ENCODE measurements around the gene MT1A. TPM values are rescaled to one million over a fixed set of nuclear protein-coding genes. Genes with fewer than 3 reads are reported as not detected.

Gene MT1A
- total RNA-seq, 1 experiment from 2014 or later, result not detected

DNA sequence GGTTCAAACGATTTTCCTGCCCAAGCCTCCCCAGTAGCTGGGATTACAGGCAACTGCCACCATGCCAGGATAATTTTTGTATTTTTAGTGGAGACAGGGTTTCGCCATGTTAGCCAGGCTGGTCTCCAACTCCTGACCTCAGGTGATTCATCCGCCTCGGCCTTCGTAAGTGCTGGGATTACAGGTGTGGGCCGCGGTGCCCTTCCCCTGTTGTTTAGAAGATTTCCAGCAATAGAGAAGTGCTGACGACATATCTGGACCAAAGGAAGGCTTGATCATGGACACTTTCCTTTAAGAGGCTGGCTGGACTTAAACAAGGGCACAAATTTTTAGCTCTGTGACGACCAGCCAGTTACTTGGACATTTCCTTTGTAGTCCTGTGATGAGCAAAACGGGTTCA lies 7.3 kb upstream of the MT1A start:
- DNase-seq (ENCODE audit: low spot score), result no peak

DNA sequence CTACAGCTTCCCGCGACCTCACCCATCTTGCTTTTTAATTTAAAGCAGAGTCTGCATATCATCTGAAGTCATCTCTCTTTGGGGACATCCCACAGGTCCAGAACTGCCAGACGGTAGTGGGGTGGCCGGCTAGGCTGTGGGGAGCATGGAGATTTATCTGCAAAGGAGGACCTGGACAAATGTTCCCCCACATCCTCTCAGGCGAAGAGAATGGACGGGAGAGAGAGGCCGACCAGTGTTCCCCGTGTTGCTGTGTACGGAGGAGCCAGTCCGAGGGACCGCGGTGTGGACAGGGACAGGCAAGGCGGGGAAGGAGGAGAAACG lies 6.7 kb upstream of the MT1A start:
- DNase-seq (ENCODE audit: low spot score), result no peak

DNA sequence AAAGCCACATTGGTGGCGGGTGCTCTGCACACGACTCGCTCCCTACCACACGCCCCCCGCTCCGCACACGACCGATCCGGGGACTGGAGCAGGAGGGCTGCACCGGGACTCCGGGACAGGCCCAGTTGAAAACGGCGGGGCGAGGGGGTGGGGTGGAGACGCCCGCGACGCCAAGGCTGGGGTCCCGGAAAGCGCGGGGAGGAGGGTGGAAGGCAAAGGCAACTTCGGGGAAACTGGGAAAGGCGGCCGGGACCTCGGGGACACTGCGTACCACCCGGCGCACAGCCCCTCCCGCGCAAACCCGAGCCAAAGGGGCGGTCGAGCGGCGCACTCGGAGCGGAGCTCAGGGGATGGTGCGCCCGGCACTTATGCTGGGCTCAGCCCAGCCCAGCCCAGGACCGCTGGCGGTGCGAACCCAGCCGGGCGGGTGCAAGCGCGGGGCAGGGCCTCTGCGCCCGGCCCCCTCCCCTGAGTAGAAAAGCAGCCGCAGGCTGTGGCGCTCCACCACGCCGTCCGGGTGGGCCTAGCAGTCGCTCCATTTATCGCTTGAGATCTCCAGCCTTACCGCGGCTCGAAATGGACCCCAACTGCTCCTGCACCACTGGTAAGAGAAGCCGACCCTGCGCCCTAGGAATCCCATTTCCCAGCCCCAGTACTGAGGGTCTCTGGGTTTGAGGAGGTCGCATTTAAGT lies 6.2 kb upstream of the MT1A start, which contains the start of gene MT1M:
MT1M (plus strand) TSS at position 504 of the 692 bp plus-strand sequence; CDS start at position 577, 73 bp downstream.
- DNase-seq (ENCODE audit: low spot score), result no peak

DNA sequence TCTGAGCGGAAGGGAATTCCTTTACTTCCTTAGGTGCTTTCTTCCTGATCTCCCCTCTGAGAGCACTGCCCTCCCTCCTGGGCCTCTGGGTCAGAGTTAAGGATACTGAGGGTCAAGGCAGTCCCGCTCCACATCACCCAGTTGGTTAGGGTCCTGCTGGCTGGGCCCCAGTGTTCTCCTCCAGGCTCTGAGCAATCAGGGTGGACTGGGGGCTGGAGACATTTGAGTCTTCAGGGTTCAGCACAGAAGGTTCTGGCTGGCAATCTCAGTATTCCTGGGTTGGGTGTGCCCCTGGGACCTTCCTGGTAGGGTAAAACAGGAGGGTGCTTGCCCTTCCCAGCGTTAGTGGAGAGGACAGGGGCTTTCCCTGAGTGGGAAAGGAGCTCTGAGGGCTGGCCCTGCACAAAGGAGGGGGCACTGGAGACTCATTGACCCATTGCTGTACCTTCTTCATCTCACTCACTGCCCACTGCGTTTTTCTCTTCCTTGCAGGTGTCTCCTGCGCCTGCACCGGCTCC lies 5.6 kb upstream of the MT1A start:
- no peak for DNase-seq (ENCODE audit: low spot score)

DNA sequence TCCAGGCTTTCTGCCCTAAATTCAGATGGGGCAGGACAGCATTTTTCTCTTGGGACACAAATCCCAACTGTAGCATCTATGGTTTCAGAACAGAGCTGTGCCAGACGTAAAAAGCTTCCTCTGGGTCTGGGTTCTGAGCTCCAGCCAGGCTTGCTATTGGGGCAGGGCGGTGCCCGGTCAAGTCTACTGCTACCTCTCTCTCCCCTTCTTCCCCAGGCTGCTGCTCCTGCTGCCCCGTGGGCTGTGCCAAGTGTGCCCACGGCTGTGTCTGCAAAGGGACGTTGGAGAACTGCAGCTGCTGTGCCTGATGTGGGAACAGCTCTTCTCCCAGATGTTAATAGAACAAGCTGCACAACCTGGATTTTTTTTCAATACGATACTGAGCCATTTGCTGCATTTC lies 4.9 kb upstream of the MT1A start:
- DNase-seq (ENCODE audit: low spot score), result no peak

DNA sequence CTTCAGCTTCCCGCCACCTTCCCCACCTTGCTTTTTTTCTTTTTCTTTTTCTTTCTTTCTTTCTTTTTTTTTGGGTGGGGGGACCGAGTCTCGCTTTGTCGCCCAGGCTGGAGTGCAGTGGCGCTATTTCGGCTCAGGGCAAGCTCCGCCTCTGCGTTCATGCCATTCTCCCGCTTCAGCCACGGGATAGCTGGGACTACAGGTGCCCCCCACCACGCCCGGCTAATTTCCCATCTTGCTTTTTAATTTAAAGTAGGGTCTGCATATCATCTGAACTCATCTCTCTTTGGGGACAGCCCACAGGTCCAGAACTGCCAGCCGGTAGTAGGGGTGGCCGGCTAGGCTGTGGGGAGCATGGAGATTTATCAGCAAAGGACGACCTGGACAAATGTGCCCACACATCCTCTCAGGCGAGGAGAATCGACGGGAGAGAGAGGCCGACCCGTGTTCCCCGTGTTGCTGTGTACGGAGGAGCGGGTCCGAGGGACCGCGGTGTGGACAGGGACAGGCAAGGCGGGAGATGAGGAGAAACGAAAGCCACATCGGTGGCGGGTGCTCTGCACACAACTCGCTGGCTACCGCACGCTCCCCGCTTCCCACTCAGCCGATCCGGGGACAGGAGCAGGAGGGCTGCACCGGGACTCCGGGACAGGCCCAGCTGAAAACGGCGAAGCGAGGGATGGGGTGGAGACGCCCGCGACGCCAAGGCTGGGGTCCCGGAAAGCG lies 3.6 kb upstream of the MT1A start:
- no peak for DNase-seq (ENCODE audit: low spot score)

DNA sequence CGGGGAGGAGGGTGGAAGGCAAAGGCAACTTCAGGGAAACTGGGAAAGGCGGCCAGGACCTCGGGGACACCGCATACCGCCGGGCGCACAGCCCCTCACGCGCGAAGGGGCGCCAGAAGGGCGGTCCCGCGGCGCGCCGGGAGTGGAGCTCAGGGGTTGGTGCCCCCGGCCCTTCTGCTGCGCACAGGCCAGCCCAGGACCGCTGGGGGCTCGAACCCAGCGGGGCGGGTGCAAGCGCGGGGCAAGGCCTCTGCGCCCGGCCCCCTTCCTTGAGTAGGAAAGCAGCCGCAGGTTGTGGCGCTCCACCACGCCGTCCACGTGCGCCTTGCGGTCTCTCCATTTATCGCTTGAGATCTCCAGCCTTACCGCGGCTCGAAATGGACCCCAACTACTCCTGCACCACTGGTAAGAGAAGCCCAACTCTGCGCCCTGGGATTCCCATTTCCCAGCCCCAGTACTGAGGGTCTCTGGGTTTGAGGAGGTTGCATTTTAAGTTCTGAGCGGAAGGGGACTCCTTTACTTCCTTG lies 3.0 kb upstream of the MT1A start:
- DNase-seq (ENCODE audit: low spot score), result no peak

DNA sequence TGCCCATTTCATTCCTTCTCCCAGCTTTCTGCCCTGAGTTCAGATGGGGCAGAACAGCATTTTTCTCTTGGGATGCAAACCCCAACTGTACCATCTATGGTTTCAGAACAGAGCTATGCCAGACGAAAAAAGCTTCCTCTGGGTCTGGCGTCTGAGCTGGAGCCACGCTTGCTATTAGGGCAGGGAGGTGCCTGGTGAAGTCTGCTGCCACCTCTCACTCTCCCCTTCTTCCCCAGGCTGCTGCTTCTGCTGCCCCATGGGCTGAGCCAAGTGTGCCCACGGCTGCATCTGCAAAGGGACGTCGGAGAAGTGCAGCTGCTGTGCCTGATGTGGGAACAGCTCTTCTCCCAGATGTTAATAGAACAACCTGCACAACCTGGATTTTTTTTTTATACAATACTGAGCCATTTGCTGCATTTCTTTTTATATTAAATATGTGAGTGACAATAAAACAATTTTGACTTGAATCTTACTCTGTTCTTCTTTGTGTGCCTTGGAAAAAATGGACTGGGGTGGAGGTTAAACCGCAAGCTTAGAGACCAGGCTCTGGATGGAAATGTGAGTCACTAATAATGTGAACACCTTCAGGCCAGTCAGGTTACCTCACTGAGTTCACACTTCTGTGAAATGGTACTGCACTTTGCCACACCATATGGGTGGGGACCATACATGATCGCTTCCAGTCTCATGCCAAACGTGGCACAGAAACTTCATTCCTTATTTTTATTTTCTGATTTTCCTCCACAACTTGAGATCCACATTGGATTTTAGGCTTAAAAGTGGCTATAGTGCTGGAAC lies 1.7 kb upstream of the MT1A start:
- no peak for DNase-seq (ENCODE audit: low spot score)

DNA sequence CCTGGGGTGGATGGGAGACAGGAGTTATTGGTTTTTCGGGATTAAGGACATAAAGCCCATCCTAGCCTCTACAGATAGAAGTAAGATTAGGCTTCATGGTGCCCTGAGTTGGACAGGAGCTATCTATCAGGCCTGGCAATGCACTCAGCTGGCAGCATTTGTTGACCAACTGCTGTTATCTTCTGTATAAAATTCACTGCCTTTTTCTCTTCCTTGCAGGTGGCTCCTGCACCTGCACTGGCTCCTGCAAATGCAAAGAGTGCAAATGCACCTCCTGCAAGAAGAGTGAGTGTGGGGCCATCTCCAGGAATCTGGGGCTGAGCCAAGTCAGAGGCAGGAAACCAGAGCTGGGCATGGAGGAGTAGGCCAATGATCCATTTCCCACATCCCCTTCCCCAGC lies 579 bp downstream of the MT1A start:
- DNase-seq (ENCODE audit: low spot score), result no peak

DNA sequence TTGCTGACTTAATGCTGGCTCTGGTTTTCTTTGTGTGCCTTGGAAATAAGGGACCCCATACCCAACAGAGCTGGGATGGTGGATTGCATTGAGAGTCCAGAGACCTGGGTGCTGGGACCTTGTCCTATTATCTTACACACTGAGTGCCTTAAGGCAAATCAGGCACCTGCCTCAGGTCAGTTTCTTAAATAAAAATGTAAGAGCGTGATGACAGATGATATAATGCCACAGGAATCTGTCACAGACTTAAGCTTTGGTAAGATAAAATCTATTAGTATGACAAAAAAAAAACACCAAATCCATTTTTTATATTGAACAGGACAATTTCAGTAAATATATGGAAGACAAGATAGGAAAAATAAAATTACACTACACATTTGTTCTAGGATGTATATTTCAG lies 1.6 kb downstream of the MT1A start:
- DNase-seq (ENCODE audit: low spot score), result no peak

DNA sequence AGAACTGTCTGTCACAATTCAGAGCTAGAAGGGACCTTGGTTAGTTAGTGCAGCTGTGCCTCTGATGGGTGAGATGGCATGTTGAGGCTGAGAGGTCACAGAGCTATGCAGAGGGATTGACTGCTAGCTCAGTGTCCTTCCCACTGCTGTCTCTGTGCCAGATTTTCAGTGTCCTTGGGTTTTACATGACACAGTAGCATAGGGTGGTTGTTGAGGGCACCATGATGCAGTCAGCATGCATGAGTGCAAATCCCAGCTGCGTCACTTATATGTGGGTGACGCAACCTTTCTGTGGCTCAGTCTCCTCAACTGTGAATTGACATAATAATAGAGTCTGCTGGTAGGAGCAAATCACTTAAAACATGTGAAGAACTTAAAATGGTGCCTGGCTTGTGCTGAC lies 2.7 kb downstream of the MT1A start:
- no peak for DNase-seq (ENCODE audit: low spot score)

DNA sequence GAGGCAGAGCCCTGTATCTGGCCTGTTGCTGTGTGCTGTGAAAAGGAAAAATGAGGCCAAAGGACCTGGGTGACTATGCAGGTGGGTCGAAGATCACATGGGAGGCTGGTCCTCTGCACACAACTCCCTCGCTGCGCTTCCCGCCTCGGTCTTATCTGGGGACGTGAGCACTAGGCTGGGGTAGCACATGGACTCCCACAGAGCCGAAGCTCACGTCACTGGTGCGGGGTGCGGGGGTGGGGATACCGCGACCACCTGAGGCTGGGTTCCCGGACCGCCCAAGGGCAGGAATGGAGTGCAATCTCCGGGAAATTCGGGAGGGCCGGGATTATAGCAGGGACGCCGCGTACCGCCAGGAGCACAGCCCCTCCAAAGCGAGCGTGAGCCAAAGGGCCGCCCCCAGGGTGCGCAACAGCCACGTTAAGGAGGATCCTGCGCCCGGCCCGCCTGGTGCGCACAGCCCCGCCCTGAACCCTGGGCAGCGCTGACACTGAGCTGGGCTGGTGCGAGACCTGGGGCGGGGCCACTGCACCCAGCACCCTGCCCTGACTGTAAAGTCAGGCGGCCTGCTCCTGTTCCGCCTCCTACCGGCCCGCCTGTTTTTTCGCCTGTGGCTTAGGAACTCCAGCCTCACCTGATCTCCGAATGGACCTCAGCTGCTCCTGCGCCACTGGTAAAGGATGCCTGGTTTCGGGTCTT lies 4.8 kb downstream of the MT1A start:
- DNase-seq (ENCODE audit: low spot score), result no peak

DNA sequence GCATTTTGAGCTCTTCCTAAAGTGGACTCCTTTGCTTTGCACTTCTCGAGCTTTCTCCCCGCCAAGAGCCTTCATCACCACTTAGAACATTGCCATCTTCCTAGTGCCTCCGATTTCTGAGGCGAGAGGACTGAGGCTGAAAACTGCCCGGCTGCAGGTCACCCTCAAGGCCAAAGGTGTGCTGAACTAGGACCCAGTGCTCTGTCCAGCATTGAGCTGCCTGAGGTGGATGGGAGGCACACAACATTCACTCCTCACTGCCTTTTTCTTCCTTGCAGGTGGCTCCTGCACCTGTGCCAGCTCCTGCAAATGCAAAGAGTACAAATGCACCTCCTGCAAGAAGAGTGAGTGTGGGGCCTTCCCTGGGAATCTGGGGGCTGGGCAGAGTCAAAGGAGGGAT lies 5.4 kb downstream of the MT1A start:
- no peak for DNase-seq (ENCODE audit: low spot score)

DNA sequence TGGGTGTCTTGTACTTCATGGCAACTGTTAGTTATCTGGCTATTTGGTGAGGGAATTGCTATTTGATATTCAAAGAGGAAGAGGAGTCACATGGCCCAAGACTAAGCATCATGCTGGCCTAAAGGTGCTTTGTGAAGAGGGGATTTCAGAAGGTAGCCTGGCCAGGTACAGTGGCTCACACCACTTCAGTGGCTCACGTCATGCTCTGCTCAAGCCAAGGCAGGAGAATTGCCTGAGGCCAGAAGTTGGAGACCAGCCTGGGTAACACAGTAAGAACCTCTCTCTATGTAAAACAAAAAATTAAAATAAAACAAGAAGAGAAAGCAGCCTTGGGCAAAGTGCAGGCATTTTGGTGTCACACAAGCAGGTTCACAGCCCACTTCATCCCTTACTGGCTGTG lies 6.8 kb downstream of the MT1A start:
- no peak for DNase-seq (ENCODE audit: low spot score)

DNA sequence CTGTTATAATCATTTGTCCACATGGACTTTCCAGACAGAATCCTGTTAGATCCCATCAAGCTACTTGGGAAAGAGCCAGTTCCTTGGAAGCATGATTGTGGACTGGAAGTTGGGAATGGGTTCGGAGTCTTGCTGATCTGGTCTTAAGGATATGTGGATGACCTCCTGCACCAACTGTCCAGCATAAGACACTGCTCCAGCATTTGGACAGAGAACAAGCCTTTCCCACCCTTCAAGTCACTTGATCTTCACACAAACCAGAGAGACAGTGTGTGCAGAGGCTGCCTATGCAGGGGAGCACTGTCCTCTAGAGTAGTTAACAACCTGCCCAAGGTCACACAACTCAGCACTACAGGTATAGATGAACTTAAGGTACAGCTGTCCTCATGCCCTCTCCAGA lies 7.4 kb downstream of the MT1A start:
- no peak for DNase-seq (ENCODE audit: low spot score)

DNA sequence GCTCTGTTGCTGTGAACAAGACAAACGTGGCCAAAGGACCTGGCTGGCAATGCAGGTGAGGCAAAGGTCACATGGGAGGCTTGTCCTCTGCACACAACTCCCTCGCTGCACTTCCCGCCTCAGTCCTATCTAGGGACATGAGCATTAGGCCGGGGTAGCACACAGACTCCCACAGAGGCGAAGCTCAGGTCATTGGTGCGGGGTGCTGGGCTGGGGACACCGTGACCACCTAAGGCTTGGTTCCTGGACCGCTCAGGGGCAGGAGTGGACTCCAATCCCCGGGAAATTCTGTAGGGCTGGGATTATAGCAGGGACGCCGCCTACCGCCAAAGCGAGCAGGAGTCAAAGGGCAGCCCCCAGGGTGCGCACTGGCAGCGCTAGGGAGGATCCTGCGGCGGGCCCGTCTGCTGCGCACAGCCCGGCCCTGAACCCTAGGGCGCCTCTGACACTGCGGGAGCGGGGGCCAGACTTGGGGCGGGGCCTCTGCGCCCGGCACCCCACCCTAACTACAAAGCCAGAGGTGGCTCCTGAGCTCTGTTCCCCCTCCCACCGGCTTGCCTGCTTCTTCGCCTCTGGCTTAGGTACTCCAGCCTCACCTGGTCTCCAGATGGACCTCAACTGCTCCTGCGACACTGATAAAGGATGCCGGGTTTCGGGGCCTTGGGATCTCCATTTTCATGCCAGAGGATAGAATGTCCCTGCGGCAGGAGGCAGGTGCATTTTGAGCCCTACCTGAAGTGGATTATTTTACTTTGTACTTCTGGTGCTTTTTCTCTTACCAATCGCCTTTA lies 9.4 kb downstream of the MT1A start:
- no peak for DNase-seq (ENCODE audit: low spot score)

DNA sequence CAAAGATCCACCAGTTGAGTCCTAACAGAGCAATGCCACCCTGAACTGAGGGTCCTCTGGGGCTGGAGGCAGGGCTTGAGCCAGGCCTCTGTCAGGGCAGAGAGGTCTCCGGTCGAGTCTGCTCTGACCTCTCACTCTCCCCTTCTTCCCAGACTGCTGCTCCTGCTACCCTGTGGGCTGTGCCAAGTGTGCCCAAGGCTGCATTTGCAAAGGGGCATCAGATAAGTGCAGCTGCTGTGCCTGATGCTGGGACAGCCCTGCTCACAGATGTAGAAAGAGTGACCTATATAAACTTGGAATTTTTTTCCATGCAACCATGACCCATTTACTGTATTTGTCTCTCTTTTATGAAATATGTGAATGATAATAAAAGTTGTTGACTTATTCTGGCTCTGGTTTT lies 10.8 kb downstream of the MT1A start:
- no peak for DNase-seq (ENCODE audit: low spot score)

DNA sequence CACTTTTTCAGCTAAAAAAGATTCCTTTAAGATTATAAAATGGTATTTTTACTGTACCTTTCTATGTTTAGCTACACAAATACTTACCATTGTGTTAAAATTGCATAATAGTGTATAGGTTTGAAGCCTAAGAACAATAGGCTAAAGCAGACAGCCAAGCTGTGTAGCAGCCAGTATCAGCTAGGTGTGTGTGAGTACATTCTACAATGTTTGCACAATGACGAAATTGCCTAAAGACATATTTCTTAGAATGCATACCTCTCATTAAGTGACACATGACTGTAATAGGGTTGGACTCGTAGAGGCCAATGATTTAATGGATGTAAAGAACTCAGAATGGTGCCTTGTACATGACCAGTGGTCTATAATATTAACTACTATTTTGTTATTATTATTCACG lies 11.4 kb downstream of the MT1A start:
- DNase-seq (ENCODE audit: low spot score), result no peak

DNA sequence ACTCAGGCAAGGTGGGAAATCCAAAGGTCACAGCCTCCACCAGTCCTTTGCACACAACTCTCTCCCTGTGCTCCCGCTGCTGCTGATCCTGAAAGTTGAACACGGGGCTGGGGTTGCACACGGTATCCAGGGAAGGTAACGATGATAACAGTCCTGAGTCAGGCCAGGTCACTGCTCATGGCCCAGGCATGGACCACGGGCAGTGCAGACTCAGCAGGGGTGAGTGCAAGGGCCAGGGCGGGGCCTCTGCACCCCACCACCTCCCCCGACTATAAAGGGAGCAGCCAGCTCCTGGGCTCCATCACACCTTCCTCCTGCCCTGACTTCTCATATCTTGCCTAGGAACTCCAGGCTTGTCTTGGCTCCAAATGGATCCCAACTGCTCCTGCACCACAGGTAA lies 13.1 kb downstream of the MT1A start, which contains the start of gene MT1B:
MT1B (plus strand) TSS at position 301 of the 400 bp plus-strand sequence; CDS start at position 369, 68 bp downstream.
- no peak for DNase-seq (ENCODE audit: low spot score)

DNA sequence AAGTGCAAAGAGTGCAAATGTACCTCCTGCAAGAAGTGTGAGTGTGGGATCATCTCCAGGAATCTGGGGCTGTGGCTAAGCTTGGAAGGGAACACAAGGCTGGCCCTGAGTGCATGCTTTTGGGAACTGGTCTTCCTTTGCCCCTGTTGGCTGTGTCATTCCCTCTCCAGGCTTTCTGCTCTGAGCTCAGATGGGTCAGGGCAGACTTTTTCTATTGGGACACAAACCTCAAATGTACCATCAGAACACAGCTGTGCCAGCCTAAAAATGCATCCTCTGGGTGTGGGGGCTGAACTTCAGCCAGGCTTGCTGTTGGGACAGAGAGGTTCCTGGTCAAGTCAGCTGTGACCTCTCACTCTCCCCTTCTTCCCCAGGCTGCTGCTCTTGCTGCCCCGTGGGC lies 14.1 kb downstream of the MT1A start:
- no peak for DNase-seq (ENCODE audit: low spot score)

DNA sequence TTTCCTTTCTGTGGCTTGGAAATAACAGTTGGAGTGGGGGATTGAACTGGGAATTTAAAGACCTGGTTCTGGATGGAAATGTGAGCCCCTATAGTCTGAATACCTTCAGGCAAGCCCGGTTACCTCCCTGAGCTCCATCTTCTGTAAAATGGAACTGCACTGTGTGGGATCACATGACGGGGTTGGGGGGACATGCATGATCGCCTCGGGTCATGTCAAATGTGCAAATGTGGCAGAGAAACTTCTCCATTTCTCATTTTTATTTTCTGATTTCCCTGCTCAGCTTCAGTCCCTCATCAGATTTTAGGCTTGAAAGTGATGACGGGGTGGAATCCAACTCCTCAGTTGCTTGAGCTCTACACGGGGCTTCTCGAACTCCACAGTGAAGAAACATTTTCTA lies 14.8 kb downstream of the MT1A start:
- DNase-seq (ENCODE audit: low spot score), result no peak
